ENCODE measurements around the gene WSCD2. TPM values are rescaled to one million over a fixed set of nuclear protein-coding genes. Genes with fewer than 3 reads are reported as not detected.

Gene WSCD2
- total and polyA plus RNA-seq, 2 donors (not counting 1 experiment from before 2014, with no cell fraction given), result 1.1 to 5.9 TPM

DNA sequence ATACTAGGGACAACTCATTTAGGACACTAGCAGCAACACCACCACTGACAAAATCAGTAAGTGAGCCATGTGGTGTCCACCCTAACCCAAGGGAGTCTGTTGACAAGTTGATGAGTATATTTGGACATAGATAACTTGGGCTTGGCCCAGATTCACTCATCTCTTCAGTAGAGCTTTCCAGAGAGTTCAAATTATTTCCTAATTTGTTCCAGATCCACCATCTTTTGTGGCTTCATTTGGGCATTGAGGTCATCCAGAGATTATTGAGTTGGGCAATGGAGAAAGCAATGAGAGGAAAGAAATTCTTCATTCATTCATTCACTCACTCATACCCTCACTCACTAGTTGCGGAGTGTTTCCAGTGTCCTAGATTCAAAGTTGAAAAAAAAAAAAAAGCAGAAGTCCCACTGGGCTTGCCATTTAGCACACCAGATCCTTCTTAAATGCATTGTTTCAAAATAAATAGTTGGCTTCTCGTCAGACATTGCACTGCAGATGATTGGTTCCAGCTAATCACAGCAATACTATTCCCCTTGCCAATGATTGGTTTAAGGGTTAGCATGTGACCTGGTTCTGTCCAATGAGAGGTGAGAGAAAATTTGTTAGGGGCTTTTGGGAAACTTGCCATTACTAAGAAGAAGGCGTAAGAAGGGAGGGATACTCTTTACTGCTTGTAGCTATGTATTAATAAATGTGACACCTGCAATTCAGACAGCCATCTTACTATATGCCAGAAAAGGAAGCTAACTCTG lies 31.8 kb upstream of the WSCD2 start:
- Histone ChIP-seq H3K9me3 (ENCODE audit: control extremely low read depth in 1 of 3, control insufficient read depth in 2 of 3, insufficient read depth in 1 of 3, low read length in 2 of 3) (no peaks in the 10 kb centered on the region), H2AFZ (ENCODE audit: insufficient read depth, low read depth, low read length, poor library complexity, severe bottlenecking) (no peak overlapping the region), H3K4me3 (ENCODE audit: control extremely low read depth in 1 of 5, extremely low read depth in 1 of 5, insufficient read depth in 1 of 5, low read depth in 2 of 5, low read length in 4 of 5) (no peak overlapping the region), H3K27ac (ENCODE audit: low read length in 2 of 2) (no peak overlapping the region), H3K4me1 (ENCODE audit: control insufficient read depth in 2 of 2, insufficient read depth in 2 of 2, low read length in 2 of 2) (no peaks in the 10 kb centered on the region), H3K36me3 (replicated peaks in 1 of 2; ENCODE audit: control extremely low read depth in 1 of 2, control insufficient read depth in 1 of 2, extremely low read depth in 1 of 2, insufficient read depth in 2 of 2, low read length in 1 of 2) (no peaks in the 10 kb centered on the region), H3K9ac (ENCODE audit: low read length) (no peak overlapping the region), H3K79me2 (ENCODE audit: control insufficient read depth, insufficient read depth, low read length) (no peaks in the 10 kb centered on the region), H3K27me3 (replicated peaks in 1 of 4; ENCODE audit: control extremely low read depth in 1 of 4, control insufficient read depth in 3 of 4, insufficient read depth in 4 of 4, low read length in 3 of 4) (no peaks in the 10 kb centered on the region), H4K20me1 (ENCODE audit: control insufficient read depth, insufficient read depth, low read length, poor library complexity, severe bottlenecking) (no peaks in the 10 kb centered on the region), H3K4me2 (replicated peaks; ENCODE audit: low read depth, low read length, poor library complexity, severe bottlenecking) (no peak overlapping the region)
- ATAC-seq (ENCODE audit: low read depth) (no peak), DNase-seq (no peak)
- H3K27me3 Mint-ChIP-seq, result peaks cover 17% of the 10 kb centered on the region
- no peak overlapping the region for H3K4me3 Mint-ChIP-seq
- no peak for TF ChIP-seq EZH2 (IDR thresholded peaks at IDR 0.05; ENCODE audit: borderline replicate concordance, insufficient read depth, low read depth, low read length, poor library complexity, severe bottlenecking)
- TF ChIP-seq, protein P1, sequence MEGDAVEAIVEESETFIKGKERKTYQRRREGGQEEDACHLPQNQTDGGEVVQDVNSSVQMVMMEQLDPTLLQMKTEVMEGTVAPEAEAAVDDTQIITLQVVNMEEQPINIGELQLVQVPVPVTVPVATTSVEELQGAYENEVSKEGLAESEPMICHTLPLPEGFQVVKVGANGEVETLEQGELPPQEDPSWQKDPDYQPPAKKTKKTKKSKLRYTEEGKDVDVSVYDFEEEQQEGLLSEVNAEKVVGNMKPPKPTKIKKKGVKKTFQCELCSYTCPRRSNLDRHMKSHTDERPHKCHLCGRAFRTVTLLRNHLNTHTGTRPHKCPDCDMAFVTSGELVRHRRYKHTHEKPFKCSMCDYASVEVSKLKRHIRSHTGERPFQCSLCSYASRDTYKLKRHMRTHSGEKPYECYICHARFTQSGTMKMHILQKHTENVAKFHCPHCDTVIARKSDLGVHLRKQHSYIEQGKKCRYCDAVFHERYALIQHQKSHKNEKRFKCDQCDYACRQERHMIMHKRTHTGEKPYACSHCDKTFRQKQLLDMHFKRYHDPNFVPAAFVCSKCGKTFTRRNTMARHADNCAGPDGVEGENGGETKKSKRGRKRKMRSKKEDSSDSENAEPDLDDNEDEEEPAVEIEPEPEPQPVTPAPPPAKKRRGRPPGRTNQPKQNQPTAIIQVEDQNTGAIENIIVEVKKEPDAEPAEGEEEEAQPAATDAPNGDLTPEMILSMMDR (IDR thresholded peaks at IDR 0.05), result no peak
- no peaks in the 10 kb centered on the region for H3K4me1 Mint-ChIP-seq
- no peak overlapping the region for H3K27ac Mint-ChIP-seq
- H3K9me3 Mint-ChIP-seq (ENCODE audit: insufficient read depth), result no peaks in the 10 kb centered on the region
- WGBS (ENCODE audit: insufficient coverage), result no CpG with 5 or more reads among the region's 3 CpGs
- intact Hi-C loops (cut with micrococcal nuclease), result no loop called here
- ChIA-PET CTCF (interaction anchor here (0.6 to 4.7 kb wide), 5 partner anchors 92 to 414 kb away, joined by 3 to 30 read pairs (median 3); no protein-coding TSS in a partner anchor), POLR2A (no interaction called here)

DNA sequence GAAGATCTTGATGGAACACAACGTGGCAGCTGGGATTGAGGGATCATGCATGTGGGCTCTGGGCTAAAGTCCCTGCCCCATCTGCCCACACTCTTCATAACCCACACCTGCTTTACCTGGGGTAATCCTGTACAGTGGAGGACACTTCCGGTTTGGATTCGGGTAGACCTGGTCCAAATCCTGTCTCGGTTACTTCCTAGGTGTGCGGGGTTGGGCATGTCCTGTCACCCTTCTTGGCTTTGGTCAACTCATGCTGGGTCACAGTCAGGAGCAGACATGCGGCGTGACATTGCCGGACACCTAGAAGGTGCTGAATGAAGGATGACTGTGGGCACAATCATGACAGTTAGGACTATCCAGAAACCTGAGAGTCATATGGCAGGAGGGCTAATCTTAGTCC lies 30.7 kb upstream of the WSCD2 start:
- H3K4me2 ChIP-seq (replicated peaks; ENCODE audit: low read depth, low read length, poor library complexity, severe bottlenecking), result no peak overlapping the region
- no peaks in the 10 kb centered on the region for H3K4me1 ChIP-seq (ENCODE audit: control insufficient read depth in 2 of 2, insufficient read depth in 2 of 2, low read length in 2 of 2)
- no peaks in the 10 kb centered on the region for H3K79me2 ChIP-seq (ENCODE audit: control insufficient read depth, insufficient read depth, low read length)
- no peak overlapping the region for H3K27ac ChIP-seq (ENCODE audit: low read length in 2 of 2)
- intact Hi-C loops (cut with micrococcal nuclease), result loop anchor here (2.0 kb wide), 1 partner anchor 30 kb away; the partner anchor contains the start of gene WSCD2
- no peaks in the 10 kb centered on the region for H3K36me3 ChIP-seq (replicated peaks in 1 of 2; ENCODE audit: control extremely low read depth in 1 of 2, control insufficient read depth in 1 of 2, extremely low read depth in 1 of 2, insufficient read depth in 2 of 2, low read length in 1 of 2)
- H2AFZ ChIP-seq (ENCODE audit: insufficient read depth, low read depth, low read length, poor library complexity, severe bottlenecking), result no peak overlapping the region
- 92% methylated on average over 7 of the region's 8 CpGs for WGBS (ENCODE audit: insufficient coverage)
- no peaks in the 10 kb centered on the region for H3K27me3 ChIP-seq (replicated peaks in 1 of 4; ENCODE audit: control extremely low read depth in 1 of 4, control insufficient read depth in 3 of 4, insufficient read depth in 4 of 4, low read length in 3 of 4)
- Mint-ChIP-seq H3K27me3 (peaks cover 11% of the 10 kb centered on the region), H3K9me3 (ENCODE audit: insufficient read depth) (no peaks in the 10 kb centered on the region), H3K27ac (no peak overlapping the region), H3K4me3 (no peak overlapping the region), H3K4me1 (no peaks in the 10 kb centered on the region)
- no peaks in the 10 kb centered on the region for H3K9me3 ChIP-seq (ENCODE audit: control extremely low read depth in 1 of 3, control insufficient read depth in 2 of 3, insufficient read depth in 1 of 3, low read length in 2 of 3)
- no peak overlapping the region for H3K4me3 ChIP-seq (ENCODE audit: control extremely low read depth in 1 of 5, extremely low read depth in 1 of 5, insufficient read depth in 1 of 5, low read depth in 2 of 5, low read length in 4 of 5)
- ChIA-PET CTCF (interaction anchor here (0.6 to 4.7 kb wide), 8 partner anchors 10 to 413 kb away, joined by 3 to 30 read pairs (median 3); no protein-coding TSS in a partner anchor), POLR2A (no interaction called here)
- DNase-seq (no peak), ATAC-seq (ENCODE audit: low read depth) (no peak)
- no peaks in the 10 kb centered on the region for H4K20me1 ChIP-seq (ENCODE audit: control insufficient read depth, insufficient read depth, low read length, poor library complexity, severe bottlenecking)
- TF ChIP-seq EZH2 (IDR thresholded peaks at IDR 0.05; ENCODE audit: borderline replicate concordance, insufficient read depth, low read depth, low read length, poor library complexity, severe bottlenecking), result no peak
- TF ChIP-seq, protein P1 (IDR thresholded peaks at IDR 0.05), result no peak
- H3K9ac ChIP-seq (ENCODE audit: low read length), result no peak overlapping the region
